ENCODE measurements around the gene C1orf52. TPM values are rescaled to one million over a fixed set of nuclear protein-coding genes. Genes with fewer than 3 reads are reported as not detected.

The C1orf52 gene
- total and polyA plus RNA-seq, 2 of the 13 experiments (the other 11 are each of a cell fraction or from before 2014, with no cell fraction given), result 19.4 to 27.4 TPM

- TF ChIP-seq CBFB (CRISPR knock-in tag; IDR thresholded peaks at IDR 0.05), result no peak
- TF ChIP-seq HNF1B (CRISPR knock-in tag; IDR thresholded peaks at IDR 0.05), result peak; percentile 90
- TF ChIP-seq YEATS4 (CRISPR knock-in tag; IDR thresholded peaks at IDR 0.05; ENCODE audit: borderline replicate concordance), result no peak; the same call in 1 of the 2 replicates
- TF ChIP-seq ZUFSP (CRISPR knock-in tag; IDR thresholded peaks at IDR 0.05; ENCODE audit: borderline replicate concordance), result no peak
- TF ChIP-seq ZFP62 (CRISPR knock-in tag; IDR thresholded peaks at IDR 0.05), result no peak
- TF ChIP-seq EHMT2 (IDR thresholded peaks at IDR 0.05; ENCODE audit: borderline replicate concordance, low read depth, low read length), result no peak
- TF ChIP-seq ZNF605 (CRISPR knock-in tag; IDR thresholded peaks at IDR 0.05), result peak; percentile 91; the same call in 1 of the 2 replicates
- no peak for TF ChIP-seq GRHL1 (CRISPR knock-in tag; conservative IDR thresholded peaks at IDR 0.05)
- TF ChIP-seq ZNF30 (CRISPR knock-in tag; IDR thresholded peaks at IDR 0.05), result no peak
- peak; percentile 71; the same call in 1 of the 2 replicates for TF ChIP-seq TMF1 (CRISPR knock-in tag; IDR thresholded peaks at IDR 0.05; ENCODE audit: low read depth)
- TF ChIP-seq ZNF180 (CRISPR knock-in tag; IDR thresholded peaks at IDR 0.05; ENCODE audit: borderline replicate concordance, low read depth), result no peak
- no peak for TF ChIP-seq FOXJ3 (CRISPR knock-in tag; IDR thresholded peaks at IDR 0.05; ENCODE audit: borderline replicate concordance)
- TF ChIP-seq ZNF839 (CRISPR knock-in tag; IDR thresholded peaks at IDR 0.05; ENCODE audit: borderline replicate concordance), result no peak
- TF ChIP-seq ZNF547 (CRISPR knock-in tag; IDR thresholded peaks at IDR 0.05), result no peak
- TF ChIP-seq ARNTL (CRISPR knock-in tag; IDR thresholded peaks at IDR 0.05), result peak; percentile 49; the same call in 1 of the 2 replicates
- TF ChIP-seq U2AF1 (optimal IDR thresholded peaks at IDR 0.05; ENCODE audit: low read depth, low read length), result no peak
- TF ChIP-seq RARG (CRISPR knock-in tag; IDR thresholded peaks at IDR 0.05; ENCODE audit: low read depth), result no peak
- TF ChIP-seq TEAD3 (CRISPR knock-in tag; optimal IDR thresholded peaks at IDR 0.05; ENCODE audit: borderline replicate concordance), result peak; percentile 48
- TF ChIP-seq ZSCAN22 (CRISPR knock-in tag; IDR thresholded peaks at IDR 0.05), result no peak
- TF ChIP-seq PRDM15 (CRISPR knock-in tag; IDR thresholded peaks at IDR 0.05), result no peak
Measured at GRCh38 chr1:85276215-85276977, 16.9 kb upstream of the C1orf52 start, which contains the start of gene BCL10 (continued).

Measured in HepG2 (cell line).